Left lung (tissue), 10 donors: ENCODE measurements around the gene FIZ1. TPM values are rescaled to one million over a fixed set of nuclear protein-coding genes. Genes with fewer than 3 reads are reported as not detected.
A peak's percentile ranks its signal among the peaks of the same experiment; 100 is the strongest.

ENCODE experiments used
- ATAC-seq: fragments of 200-7000 bp; cut with Tn5 transposase; one replicate; pipeline ENCODE4 v1.9.1; 2020; ENCODE audit warnings: moderate library complexity
- DNase-seq, 4 donors: peaks; one replicate each; pipeline ENCODE4 v3.0.0-alpha.2; 2013 to 2020
- H3K27ac ChIP-seq, 2 donors: fragments of 200-600 bp; sonication (generic) in 1 of 2; one replicate each; pipeline versions ENCODE4 v1.5.0 to v1.8.0; 2020 to 2021
- H3K27me3 ChIP-seq, 2 donors: fragments of 200-600 bp; sonication (generic) in 1 of 2; one replicate each; pipeline versions ENCODE4 v1.5.0 to v1.8.0; 2020 to 2021
- H3K36me3 ChIP-seq, 2 donors: fragments of 200-600 bp; sonication (generic) in 1 of 2; one replicate each; pipeline versions ENCODE4 v1.5.0 to v1.8.0; 2020 to 2021
- H3K4me1 ChIP-seq, 2 donors: fragments of 200-600 bp; one replicate each; pipeline ENCODE4 v1.8.0; 2021
- H3K4me3 ChIP-seq, 2 donors: fragments of 200-600 bp; sonication (generic) in 1 of 2; one replicate each; pipeline versions ENCODE4 v1.5.0 to v1.8.0; 2020 to 2021; ENCODE audit warnings: mild to moderate bottlenecking in 1 of 2
- H3K9me3 ChIP-seq, 2 donors: fragments of 200-600 bp; sonication (generic) in 1 of 2; one replicate each; pipeline versions ENCODE4 v1.5.0 to v1.8.0; 2020 to 2021
- CTCF ChIP-seq, 2 donors: fragments of 200-600 bp; sonication (generic) in 1 of 2; IDR thresholded peaks; one replicate each; pipeline versions ENCODE4 v1.5.0 to v1.8.0; 2021; ENCODE audit warnings: antibody characterized with exemption in 2 of 2
- intact Hi-C, 2 donors: fragments of 100-400 bp; cut with DNase I; formaldehyde crosslinking; loops; one replicate each; pipeline versions ENCODE4 v1.11.2 to v1.14.2; 2022
- polyA plus RNA-seq, 6 donors: library from polyadenylated mRNA; unstranded; fragments of 120-200 nt; gene quantifications; one replicate each; pipeline ENCODE4 v1.2.1, GENCODE V29; 2013; ENCODE audit not compliant: insufficient read length in 6 of 6
- total RNA-seq, 2 donors: library from RNA; stranded (reverse); fragmentation: NEBNext Ultra II Directional; extraction: Animal tissue kit (Norgen Biotek cat#: 25700); gene quantifications; one replicate each; pipeline ENCODE4 v1.2.1, GENCODE V29; 2021
- donor health status: DM: no; HTN: yes; CAD: no.
- donor health status: DM: no; HTN: no; CAD: no.

The FIZ1 gene
- total and polyA plus RNA-seq, 8 donors = 11.0 to 22.6 (median 17.6) TPM

GRCh38 chr19:55597501-55597921 lies 1.8 kb downstream of the FIZ1 start:
- Histone ChIP-seq H3K27ac (no peak overlapping the region), H3K4me3 (no peak overlapping the region), H3K4me1 (peaks cover 0 to 17% of the 10 kb centered on the region in 2 donors), H3K9me3 (no peaks in the 10 kb centered on the region), H3K36me3 (peaks cover 0 to 52% of the 10 kb centered on the region in 2 donors), H3K27me3 (no peaks in the 10 kb centered on the region)
- ATAC-seq (no peak), DNase-seq (peak in 1 of 4 donors; percentile 85)
- no peak for TF ChIP-seq CTCF (IDR thresholded peaks at IDR 0.05)
- intact Hi-C loops = no loop called here

- DNase-seq (no peak), ATAC-seq (no peak)
- no peak overlapping the region for H3K27ac ChIP-seq
- H3K4me1 ChIP-seq = peaks cover 0 to 9% of the 10 kb centered on the region in 2 donors
- no peak for TF ChIP-seq CTCF (IDR thresholded peaks at IDR 0.05)
- no peaks in the 10 kb centered on the region for H3K27me3 ChIP-seq
- H3K9me3 ChIP-seq = no peaks in the 10 kb centered on the region
- H3K4me3 ChIP-seq = no peak overlapping the region
- H3K36me3 ChIP-seq = peaks cover 0 to 54% of the 10 kb centered on the region in 2 donors
- intact Hi-C loops = no loop called here
These were observed 3.0 kb downstream of the FIZ1 start for GRCh38 chr19:55596304-55596703.

GRCh38 chr19:55594996-55595545 lies 4.2 kb downstream of the FIZ1 start:
- Histone ChIP-seq H3K4me3 (no peak overlapping the region), H3K36me3 (peaks cover 0 to 54% of the 10 kb centered on the region in 2 donors), H3K9me3 (no peaks in the 10 kb centered on the region), H3K27me3 (no peaks in the 10 kb centered on the region), H3K27ac (no peak overlapping the region), H3K4me1 (no peaks in the 10 kb centered on the region)
- DNase-seq (no peak), ATAC-seq (no peak)
- intact Hi-C loops = no loop called here
- no peak for TF ChIP-seq CTCF (IDR thresholded peaks at IDR 0.05)

- ATAC-seq (no peak), DNase-seq (peak in 1 of 4 donors; percentile 71)
- intact Hi-C loops = no loop called here
- no peak overlapping the region for H3K4me3 ChIP-seq
- TF ChIP-seq CTCF (IDR thresholded peaks at IDR 0.05) = no peak
- H3K9me3 ChIP-seq = no peaks in the 10 kb centered on the region
- H3K36me3 ChIP-seq = peaks cover 0 to 54% of the 10 kb centered on the region in 2 donors
- H3K4me1 ChIP-seq = no peaks in the 10 kb centered on the region
- H3K27me3 ChIP-seq = no peaks in the 10 kb centered on the region
- no peak overlapping the region for H3K27ac ChIP-seq
These were observed 6.1 kb downstream of the FIZ1 start for GRCh38 chr19:55593096-55593772.

GRCh38 chr19:55592391-55593090 lies 6.8 kb downstream of the FIZ1 start:
- no peak for TF ChIP-seq CTCF (IDR thresholded peaks at IDR 0.05)
- ATAC-seq = no peak
- no peaks in the 10 kb centered on the region for H3K9me3 ChIP-seq
- DNase-seq = peak in 1 of 4 donors; percentile 75
- no peak overlapping the region for H3K27ac ChIP-seq
- H3K4me3 ChIP-seq = no peak overlapping the region
- intact Hi-C loops = no loop called here
- peaks cover 0 to 5% of the 10 kb centered on the region in 2 donors for H3K4me1 ChIP-seq
- H3K36me3 ChIP-seq = peaks cover 0 to 54% of the 10 kb centered on the region in 2 donors
- no peaks in the 10 kb centered on the region for H3K27me3 ChIP-seq
